ENCODE measurements around the gene RETREG2.
A peak's percentile ranks its signal among the peaks of the same experiment; 100 is the strongest.

RETREG2 gene

DNA sequence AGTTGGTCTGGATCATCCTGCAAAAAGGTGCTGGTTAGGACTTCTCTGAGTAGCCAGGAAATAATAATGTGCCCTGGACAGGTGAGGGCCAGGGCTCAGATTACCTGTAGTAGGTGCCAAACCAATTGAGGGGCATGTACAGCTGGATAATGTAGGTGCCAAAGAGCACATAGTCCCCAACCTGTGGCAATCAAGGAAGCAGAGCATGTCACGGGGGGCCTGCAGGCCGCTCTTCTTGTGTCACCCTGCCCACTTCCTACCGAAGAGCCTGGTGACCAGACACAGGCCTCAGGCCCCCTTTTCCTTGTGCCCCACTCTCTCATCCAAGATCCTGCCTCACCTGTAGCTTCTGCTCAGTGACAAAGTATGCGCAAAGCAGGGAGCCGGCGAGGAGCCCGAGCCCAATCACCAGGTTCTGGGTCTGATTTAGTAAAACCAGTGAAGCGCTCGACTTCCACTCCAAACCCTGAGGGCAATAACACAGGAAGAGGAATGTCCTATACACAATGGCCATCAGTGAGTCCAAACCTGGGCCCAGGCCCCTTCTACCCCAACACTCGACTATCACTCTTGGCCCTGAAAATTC, 35.5 kb downstream of the RETREG2 start:
- TF ChIP-seq TCF12 (IDR thresholded peaks at IDR 0.05; ENCODE audit: low read depth), result no peak
- no peak for TF ChIP-seq RAD21 (IDR thresholded peaks at IDR 0.05; ENCODE audit: low read depth)
- TF ChIP-seq ZBTB7A (IDR thresholded peaks at IDR 0.05; ENCODE audit: low read depth), result no peak
- TF ChIP-seq, protein P1, sequence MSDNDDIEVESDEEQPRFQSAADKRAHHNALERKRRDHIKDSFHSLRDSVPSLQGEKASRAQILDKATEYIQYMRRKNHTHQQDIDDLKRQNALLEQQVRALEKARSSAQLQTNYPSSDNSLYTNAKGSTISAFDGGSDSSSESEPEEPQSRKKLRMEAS (IDR thresholded peaks at IDR 0.05), result no peak
- no peak for TF ChIP-seq CREB1 (IDR thresholded peaks at IDR 0.05; ENCODE audit: low read depth)
- no peak for TF ChIP-seq NFIC (IDR thresholded peaks at IDR 0.05)
- TF ChIP-seq CEBPB (IDR thresholded peaks at IDR 0.05), result no peak
- no peak for TF ChIP-seq TAF1 (IDR thresholded peaks at IDR 0.05; ENCODE audit: low read depth)
- no peak for TF ChIP-seq TEAD4 (IDR thresholded peaks at IDR 0.05)
- TF ChIP-seq EGR1 (IDR thresholded peaks at IDR 0.05), result no peak
- TF ChIP-seq YY1 (IDR thresholded peaks at IDR 0.05; ENCODE audit: low read depth), result no peak
- TF ChIP-seq, protein P2, sequence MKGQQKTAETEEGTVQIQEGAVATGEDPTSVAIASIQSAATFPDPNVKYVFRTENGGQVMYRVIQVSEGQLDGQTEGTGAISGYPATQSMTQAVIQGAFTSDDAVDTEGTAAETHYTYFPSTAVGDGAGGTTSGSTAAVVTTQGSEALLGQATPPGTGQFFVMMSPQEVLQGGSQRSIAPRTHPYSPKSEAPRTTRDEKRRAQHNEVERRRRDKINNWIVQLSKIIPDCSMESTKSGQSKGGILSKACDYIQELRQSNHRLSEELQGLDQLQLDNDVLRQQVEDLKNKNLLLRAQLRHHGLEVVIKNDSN (IDR thresholded peaks at IDR 0.05), result no peak
- TF ChIP-seq EP300 (IDR thresholded peaks at IDR 0.05; ENCODE audit: borderline replicate concordance), result no peak
- TF ChIP-seq, protein P3, sequence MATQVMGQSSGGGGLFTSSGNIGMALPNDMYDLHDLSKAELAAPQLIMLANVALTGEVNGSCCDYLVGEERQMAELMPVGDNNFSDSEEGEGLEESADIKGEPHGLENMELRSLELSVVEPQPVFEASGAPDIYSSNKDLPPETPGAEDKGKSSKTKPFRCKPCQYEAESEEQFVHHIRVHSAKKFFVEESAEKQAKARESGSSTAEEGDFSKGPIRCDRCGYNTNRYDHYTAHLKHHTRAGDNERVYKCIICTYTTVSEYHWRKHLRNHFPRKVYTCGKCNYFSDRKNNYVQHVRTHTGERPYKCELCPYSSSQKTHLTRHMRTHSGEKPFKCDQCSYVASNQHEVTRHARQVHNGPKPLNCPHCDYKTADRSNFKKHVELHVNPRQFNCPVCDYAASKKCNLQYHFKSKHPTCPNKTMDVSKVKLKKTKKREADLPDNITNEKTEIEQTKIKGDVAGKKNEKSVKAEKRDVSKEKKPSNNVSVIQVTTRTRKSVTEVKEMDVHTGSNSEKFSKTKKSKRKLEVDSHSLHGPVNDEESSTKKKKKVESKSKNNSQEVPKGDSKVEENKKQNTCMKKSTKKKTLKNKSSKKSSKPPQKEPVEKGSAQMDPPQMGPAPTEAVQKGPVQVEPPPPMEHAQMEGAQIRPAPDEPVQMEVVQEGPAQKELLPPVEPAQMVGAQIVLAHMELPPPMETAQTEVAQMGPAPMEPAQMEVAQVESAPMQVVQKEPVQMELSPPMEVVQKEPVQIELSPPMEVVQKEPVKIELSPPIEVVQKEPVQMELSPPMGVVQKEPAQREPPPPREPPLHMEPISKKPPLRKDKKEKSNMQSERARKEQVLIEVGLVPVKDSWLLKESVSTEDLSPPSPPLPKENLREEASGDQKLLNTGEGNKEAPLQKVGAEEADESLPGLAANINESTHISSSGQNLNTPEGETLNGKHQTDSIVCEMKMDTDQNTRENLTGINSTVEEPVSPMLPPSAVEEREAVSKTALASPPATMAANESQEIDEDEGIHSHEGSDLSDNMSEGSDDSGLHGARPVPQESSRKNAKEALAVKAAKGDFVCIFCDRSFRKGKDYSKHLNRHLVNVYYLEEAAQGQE (IDR thresholded peaks at IDR 0.05; ENCODE audit: low read depth), result no peak
- TF ChIP-seq FOXM1 (IDR thresholded peaks at IDR 0.05; ENCODE audit: borderline replicate concordance, low read depth), result no peak

DNA sequence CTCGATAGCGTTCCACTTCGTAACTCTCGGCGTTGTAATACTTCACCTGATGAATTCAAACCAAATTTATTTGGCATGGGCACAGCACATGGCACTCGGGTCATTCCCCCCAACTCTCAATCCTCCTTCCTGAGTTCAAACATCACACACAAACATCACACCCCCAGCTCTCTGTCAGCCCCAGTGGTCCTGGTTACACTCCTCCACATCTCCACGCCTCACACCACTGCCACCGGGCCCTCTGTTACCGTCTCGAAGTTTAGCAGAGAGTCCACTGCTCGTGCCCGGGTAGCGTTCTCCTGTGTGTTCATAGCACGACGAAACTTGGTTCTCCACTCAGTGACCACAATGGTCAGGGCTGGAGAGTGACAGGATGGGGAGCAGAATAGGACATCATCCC, 36.1 kb downstream of the RETREG2 start:
- TF ChIP-seq TEAD4 (IDR thresholded peaks at IDR 0.05), result no peak
- TF ChIP-seq, protein P2 (IDR thresholded peaks at IDR 0.05), result no peak

DNA sequence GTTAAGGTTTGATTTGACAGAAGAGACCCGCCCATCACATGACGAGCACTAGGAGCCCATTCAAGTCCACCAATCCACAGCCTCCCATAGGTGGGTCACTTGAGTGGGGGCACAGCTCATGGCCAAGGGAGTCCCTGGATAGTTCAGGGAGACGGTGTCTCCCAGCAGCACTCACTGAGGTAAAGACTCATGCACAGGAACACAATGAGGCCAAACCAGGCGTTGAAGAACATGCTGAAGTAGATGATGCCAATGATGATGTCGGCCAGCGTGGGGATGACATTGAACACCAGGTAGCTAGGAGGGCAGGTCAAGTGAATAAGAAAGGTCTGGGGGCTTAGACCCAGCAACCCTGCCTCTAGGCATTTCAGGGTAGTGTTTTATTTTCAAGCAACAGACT, 36.7 kb downstream of the RETREG2 start:
- TF ChIP-seq TCF12 (IDR thresholded peaks at IDR 0.05; ENCODE audit: low read depth) (no peak), NFIC (IDR thresholded peaks at IDR 0.05) (no peak), ZBTB7A (IDR thresholded peaks at IDR 0.05; ENCODE audit: low read depth) (no peak), TAF1 (IDR thresholded peaks at IDR 0.05; ENCODE audit: low read depth) (no peak), YY1 (IDR thresholded peaks at IDR 0.05; ENCODE audit: low read depth) (no peak)

DNA sequence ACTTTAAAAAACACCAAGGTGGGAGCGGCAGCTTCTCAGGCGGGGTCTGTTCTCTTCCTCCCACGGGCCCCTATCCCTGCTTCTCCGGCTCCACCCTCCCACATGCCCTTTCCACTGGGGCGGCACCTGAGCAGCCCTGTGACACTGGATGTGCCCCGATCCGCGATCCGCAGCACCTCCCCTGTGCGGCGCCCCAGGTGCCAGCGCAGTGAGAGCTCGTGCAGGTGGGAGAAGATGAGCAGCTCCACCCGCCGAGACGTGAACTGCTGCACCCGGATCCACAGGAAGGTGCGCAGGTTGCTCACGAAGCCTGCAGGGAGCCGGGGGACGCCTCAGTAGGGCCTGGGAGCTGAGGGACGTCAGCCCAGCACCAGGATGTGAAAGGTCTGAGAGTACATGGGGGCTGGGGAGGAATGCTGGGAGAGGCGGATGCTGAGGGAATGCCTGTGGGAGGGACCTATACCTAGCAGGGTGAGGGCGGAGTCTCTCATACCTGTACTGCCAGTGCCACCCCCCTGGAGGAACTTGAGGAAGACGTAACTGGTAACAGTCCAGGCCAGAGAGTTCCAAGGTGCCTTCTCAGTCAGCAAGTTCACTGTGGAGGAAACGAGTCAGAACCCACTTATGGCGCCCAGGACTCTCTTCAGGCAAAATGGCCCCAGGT, 37.9 kb downstream of the RETREG2 start:
- TF ChIP-seq, protein P3 (IDR thresholded peaks at IDR 0.05; ENCODE audit: low read depth), result no peak
- TF ChIP-seq TCF12 (IDR thresholded peaks at IDR 0.05; ENCODE audit: low read depth) (no peak), RAD21 (IDR thresholded peaks at IDR 0.05; ENCODE audit: low read depth) (no peak), CEBPB (IDR thresholded peaks at IDR 0.05) (no peak), TAF1 (IDR thresholded peaks at IDR 0.05; ENCODE audit: low read depth) (no peak)

DNA sequence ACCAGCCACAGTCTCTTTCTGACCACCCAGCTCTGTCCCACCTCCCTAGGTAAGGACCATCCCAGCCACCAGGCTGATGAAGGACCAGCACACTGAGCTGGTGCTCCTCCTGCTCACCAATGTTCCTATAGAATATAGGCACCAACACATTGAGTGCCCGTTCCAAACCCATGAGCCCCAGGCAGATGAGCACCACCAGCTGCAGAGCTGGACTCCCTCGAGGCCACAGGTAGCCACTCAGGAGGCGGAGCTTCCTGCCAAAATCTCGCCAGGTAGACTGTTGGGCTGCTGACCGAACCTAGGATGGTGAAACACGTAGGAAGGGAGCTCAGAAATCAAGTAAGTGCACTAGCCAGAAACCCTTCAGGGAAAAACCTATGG, 38.5 kb downstream of the RETREG2 start:
- TF ChIP-seq CREB1 (IDR thresholded peaks at IDR 0.05; ENCODE audit: low read depth) (no peak), NFIC (IDR thresholded peaks at IDR 0.05) (no peak), FOXM1 (IDR thresholded peaks at IDR 0.05; ENCODE audit: borderline replicate concordance, low read depth) (no peak), ZBTB7A (IDR thresholded peaks at IDR 0.05; ENCODE audit: low read depth) (no peak), RAD21 (IDR thresholded peaks at IDR 0.05; ENCODE audit: low read depth) (no peak), TCF12 (IDR thresholded peaks at IDR 0.05; ENCODE audit: low read depth) (no peak), TEAD4 (IDR thresholded peaks at IDR 0.05) (no peak), TAF1 (IDR thresholded peaks at IDR 0.05; ENCODE audit: low read depth) (no peak)
- TF ChIP-seq, protein P2 (IDR thresholded peaks at IDR 0.05), result no peak
- TF ChIP-seq, protein P1 (IDR thresholded peaks at IDR 0.05), result no peak

DNA sequence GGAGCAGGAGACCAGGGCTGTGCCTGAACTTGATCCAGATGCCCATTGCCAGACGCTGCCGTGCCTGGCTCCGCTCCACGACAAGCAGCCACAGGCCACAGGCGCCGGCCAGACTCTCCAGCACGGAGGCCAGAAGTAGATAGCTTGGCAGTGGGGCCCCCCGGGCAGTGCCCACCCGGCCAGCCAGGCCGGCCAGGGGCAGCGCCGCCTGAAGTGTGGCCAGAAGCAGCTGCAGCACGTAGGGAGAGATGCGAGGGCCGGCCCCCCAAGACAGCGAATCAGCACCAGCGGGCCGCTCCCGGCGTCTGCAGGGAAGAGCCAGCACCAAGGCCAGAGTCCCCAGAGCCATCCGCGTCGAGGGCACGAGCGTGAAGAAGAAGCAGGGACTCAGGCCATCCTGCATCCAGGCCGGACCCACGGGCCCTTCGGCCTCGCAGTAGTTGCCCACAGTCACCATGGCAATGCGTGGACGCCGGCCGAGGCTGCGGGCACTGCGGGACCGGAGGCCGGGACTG, 40.2 kb downstream of the RETREG2 start:
- TF ChIP-seq, protein P3 (IDR thresholded peaks at IDR 0.05; ENCODE audit: low read depth), result peak; percentile 85
- no peak for TF ChIP-seq EGR1 (IDR thresholded peaks at IDR 0.05)
- TF ChIP-seq NFIC (IDR thresholded peaks at IDR 0.05), result no peak
- no peak for TF ChIP-seq YY1 (IDR thresholded peaks at IDR 0.05; ENCODE audit: low read depth)
